ENCODE results near the gene VPS4A.

DNA sequence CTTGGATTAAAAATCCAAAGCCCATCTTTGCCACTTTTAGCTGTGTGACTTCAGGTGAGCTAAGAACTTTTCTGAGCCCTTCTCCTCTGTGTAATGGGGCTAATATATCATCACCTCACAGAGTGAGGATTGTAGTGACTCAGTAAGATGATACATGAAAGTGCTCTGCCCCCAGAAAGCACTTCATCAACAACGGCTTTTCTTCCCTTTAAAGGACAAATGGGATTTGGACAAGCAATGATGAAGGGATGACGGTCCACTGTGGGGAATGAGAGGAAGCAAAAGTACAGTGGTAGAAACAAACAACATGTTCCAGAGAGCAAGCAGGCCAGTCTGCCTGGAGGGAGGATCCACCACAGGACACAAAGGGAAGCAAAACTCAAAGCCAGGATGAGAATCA is 54.8 kb downstream of the VPS4A start:
- TF ChIP-seq TARDBP (IDR thresholded peaks at IDR 0.05) = no peak
- TF ChIP-seq BHLHE40 (IDR thresholded peaks at IDR 0.05; ENCODE audit: borderline replicate concordance) = no peak
- TF ChIP-seq L3MBTL2 (conservative IDR thresholded peaks at IDR 0.05) = no peak
- no peak for TF ChIP-seq ZNF384 (IDR thresholded peaks at IDR 0.05)
- TF ChIP-seq FOXM1 (IDR thresholded peaks at IDR 0.05; ENCODE audit: borderline replicate concordance) = no peak
- TF ChIP-seq LEF1 (IDR thresholded peaks at IDR 0.05; ENCODE audit: borderline replicate concordance) = no peak
- no peak for TF ChIP-seq ELF4 (IDR thresholded peaks at IDR 0.05)
- no peak for TF ChIP-seq NFRKB (IDR thresholded peaks at IDR 0.05)
- TF ChIP-seq, protein P1, sequence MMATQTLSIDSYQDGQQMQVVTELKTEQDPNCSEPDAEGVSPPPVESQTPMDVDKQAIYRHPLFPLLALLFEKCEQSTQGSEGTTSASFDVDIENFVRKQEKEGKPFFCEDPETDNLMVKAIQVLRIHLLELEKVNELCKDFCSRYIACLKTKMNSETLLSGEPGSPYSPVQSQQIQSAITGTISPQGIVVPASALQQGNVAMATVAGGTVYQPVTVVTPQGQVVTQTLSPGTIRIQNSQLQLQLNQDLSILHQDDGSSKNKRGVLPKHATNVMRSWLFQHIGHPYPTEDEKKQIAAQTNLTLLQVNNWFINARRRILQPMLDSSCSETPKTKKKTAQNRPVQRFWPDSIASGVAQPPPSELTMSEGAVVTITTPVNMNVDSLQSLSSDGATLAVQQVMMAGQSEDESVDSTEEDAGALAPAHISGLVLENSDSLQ (IDR thresholded peaks at IDR 0.05) = no peak
- no peak for TF ChIP-seq HDGF (IDR thresholded peaks at IDR 0.05; ENCODE audit: borderline replicate concordance)
- TF ChIP-seq FOXK2 (IDR thresholded peaks at IDR 0.05) = no peak
- TF ChIP-seq SP1 (IDR thresholded peaks at IDR 0.05) = no peak
- TF ChIP-seq SUZ12 (IDR thresholded peaks at IDR 0.05) = no peak
- TF ChIP-seq ARNT (IDR thresholded peaks at IDR 0.05) = no peak

Data from HEK293T (cell line).